OCI-LY1 (cell line): Measurements from ENCODE around the gene CACNA2D3.

Source experiments
- H2AFZ ChIP-seq: fragments of 200-600 bp; sonication (generic), shearing (Covaris generic); 2 replicates; pipeline ENCODE4 v1.6.0; 2014; ENCODE audit warnings: antibody characterized with exemption, mild to moderate bottlenecking, low read length
- H3F3A ChIP-seq: fragments of 200-600 bp; sonication (generic), shearing (Covaris generic); 2 replicates; pipeline ENCODE4 v1.6.0; 2014; ENCODE audit warnings: mild to moderate bottlenecking, antibody characterized with exemption, low read length, moderate library complexity; ENCODE audit not compliant: insufficient read depth
- H3K27ac ChIP-seq: fragments of 200-600 bp; sonication (generic); 2 replicates; pipeline ENCODE4 v1.5.1; 2014; ENCODE audit warnings: low read length, mixed run types, mild to moderate bottlenecking, low read depth; ENCODE audit not compliant: poor library complexity, severe bottlenecking
- H3K27me3 ChIP-seq: fragments of 200-600 bp; sonication (generic); 2 replicates; pipeline ENCODE4 v1.6.0; 2014; ENCODE audit warnings: antibody characterized with exemption, mild to moderate bottlenecking, low read length, moderate library complexity; ENCODE audit not compliant: insufficient read depth
- H3K36me3 ChIP-seq: fragments of 200-600 bp; sonication (generic); 2 replicates; pipeline ENCODE4 v1.6.1; 2014; ENCODE audit warnings: mild to moderate bottlenecking, antibody characterized with exemption, low read length, moderate library complexity, mixed read lengths; ENCODE audit not compliant: insufficient read depth
- H3K4me1 ChIP-seq: fragments of 200-600 bp; sonication (generic); 2 replicates; pipeline ENCODE4 v1.5.1; 2014; ENCODE audit warnings: mild to moderate bottlenecking, low read length, moderate library complexity; ENCODE audit not compliant: insufficient read depth, severe bottlenecking
- H3K4me2 ChIP-seq: fragments of 200-600 bp; sonication (generic), shearing (Covaris generic); 2 replicates; pipeline ENCODE4 v1.6.1; 2014; ENCODE audit warnings: low read length
- H3K4me3 ChIP-seq: fragments of 200-600 bp; sonication (generic); 2 replicates; pipeline ENCODE4 v1.5.1; 2014; ENCODE audit warnings: low read length, low read depth, mild to moderate bottlenecking, mixed read lengths; ENCODE audit not compliant: poor library complexity, severe bottlenecking
- H3K79me2 ChIP-seq: fragments of 200-600 bp; shearing (Covaris generic); 2 replicates; pipeline ENCODE4 v1.6.1; 2016; ENCODE audit warnings: mixed run types, low read length, mixed read lengths; ENCODE audit not compliant: insufficient read depth
- H3K9ac ChIP-seq: fragments of 200-600 bp; sonication (generic), shearing (Covaris generic); 2 replicates; pipeline ENCODE4 v1.6.1; 2014; ENCODE audit warnings: mild to moderate bottlenecking, low read length, mixed read lengths
- H3K9me2 ChIP-seq: fragments of 200-600 bp; sonication (generic), shearing (Covaris generic); 2 replicates; pipeline ENCODE4 v1.6.1; 2014; ENCODE audit warnings: low read depth, mild to moderate bottlenecking, low read length, mixed read lengths
- H3K9me3 ChIP-seq: fragments of 200-600 bp; shearing (Covaris generic); 2 replicates; pipeline ENCODE4 v1.6.1; 2014; ENCODE audit warnings: low read length, mixed read lengths
- H4K20me1 ChIP-seq: fragments of 200-600 bp; sonication (generic), shearing (Covaris generic); 2 replicates; pipeline ENCODE4 v1.6.0; 2016; ENCODE audit warnings: mild to moderate bottlenecking, low read length; ENCODE audit not compliant: insufficient read depth
- CTCF ChIP-seq: fragments of 200-600 bp; sonication (generic), shearing (Covaris generic); IDR thresholded peaks from 2 replicates; pipeline ENCODE4 v1.5.1; 2017; ENCODE audit warnings: mild to moderate bottlenecking, antibody characterized with exemption, low read length, moderate library complexity, mixed read lengths
- EZH2 ChIP-seq: fragments of 200-600 bp; sonication (generic), shearing (Covaris generic); IDR thresholded peaks from 2 replicates; pipeline ENCODE4 v1.8.0; 2017; ENCODE audit warnings: borderline replicate concordance, mixed run types, mild to moderate bottlenecking, antibody characterized with exemption, low read length, moderate library complexity, mixed read lengths

The CACNA2D3 gene

GRCh38 chr3:54376142-54376807, 253.9 kb downstream of the CACNA2D3 start:
- Histone ChIP-seq H3F3A (no peaks in the 10 kb centered on the region), H3K27me3 (no peaks in the 10 kb centered on the region), H4K20me1 (no peaks in the 10 kb centered on the region), H3K36me3 (no peaks in the 10 kb centered on the region), H3K9ac (no peak overlapping the region), H3K4me2 (no peak overlapping the region), H2AFZ (no peak overlapping the region), H3K9me2 (no peaks in the 10 kb centered on the region), H3K4me1 (no peaks in the 10 kb centered on the region), H3K79me2 (no peaks in the 10 kb centered on the region), H3K9me3 (no peaks in the 10 kb centered on the region), H3K4me3 (no peak overlapping the region), H3K27ac (no peak overlapping the region)
- TF ChIP-seq CTCF (no peak), EZH2 (no peak)

GRCh38 chr3:54376939-54377578, 254.7 kb downstream of the CACNA2D3 start:
- no peaks in the 10 kb centered on the region for H3F3A ChIP-seq
- TF ChIP-seq CTCF, result no peak
- TF ChIP-seq EZH2, result no peak
- H3K27me3 ChIP-seq, result no peaks in the 10 kb centered on the region
- H4K20me1 ChIP-seq, result no peaks in the 10 kb centered on the region
- no peaks in the 10 kb centered on the region for H3K9me3 ChIP-seq
- no peaks in the 10 kb centered on the region for H3K4me1 ChIP-seq
- no peaks in the 10 kb centered on the region for H3K36me3 ChIP-seq
- H3K27ac ChIP-seq, result no peak overlapping the region
- H3K79me2 ChIP-seq, result no peaks in the 10 kb centered on the region
- H3K9ac ChIP-seq, result no peak overlapping the region
- no peak overlapping the region for H3K4me2 ChIP-seq
- H3K9me2 ChIP-seq, result no peaks in the 10 kb centered on the region
- H3K4me3 ChIP-seq, result no peak overlapping the region
- H2AFZ ChIP-seq, result no peak overlapping the region

- no peaks in the 10 kb centered on the region for H4K20me1 ChIP-seq
- H3K27me3 ChIP-seq, result no peaks in the 10 kb centered on the region
- no peaks in the 10 kb centered on the region for H3K36me3 ChIP-seq
- H3K9me2 ChIP-seq, result no peaks in the 10 kb centered on the region
- TF ChIP-seq CTCF (no peak), EZH2 (no peak)
- no peak overlapping the region for H3K27ac ChIP-seq
- no peak overlapping the region for H3K4me2 ChIP-seq
- no peaks in the 10 kb centered on the region for H3F3A ChIP-seq
- no peaks in the 10 kb centered on the region for H3K4me1 ChIP-seq
- no peak overlapping the region for H3K4me3 ChIP-seq
- no peaks in the 10 kb centered on the region for H3K9me3 ChIP-seq
- H3K79me2 ChIP-seq, result no peaks in the 10 kb centered on the region
- H3K9ac ChIP-seq, result no peak overlapping the region
- no peak overlapping the region for H2AFZ ChIP-seq
Observed at GRCh38 chr3:54378184-54378583, 255.8 kb downstream of the CACNA2D3 start.
